Osteocyte (in vitro differentiated cells): Measurements from ENCODE around the gene NACC2. TPM values are rescaled to one million over a fixed set of nuclear protein-coding genes. Genes with fewer than 3 reads are reported as not detected.

Source experiments
- DNase-seq: peaks from one replicate; pipeline ENCODE4 v3.0.0; 2021; ENCODE audit warnings: mixed read lengths; ENCODE audit not compliant: unreplicated experiment; ENCODE audit errors: extremely low spot score
- H3K27ac Mint-ChIP-seq: one replicate; pipeline ENCODE4 v1.8.0; 2021; ENCODE audit warnings: mild to moderate bottlenecking, mixed read lengths; ENCODE audit not compliant: unreplicated experiment
- H3K27me3 Mint-ChIP-seq: one replicate; pipeline ENCODE4 v1.8.0; 2021; ENCODE audit warnings: mixed read lengths; ENCODE audit not compliant: unreplicated experiment
- H3K36me3 Mint-ChIP-seq: one replicate; pipeline ENCODE4 v1.8.0; 2021; ENCODE audit warnings: mixed read lengths; ENCODE audit not compliant: unreplicated experiment
- H3K4me1 Mint-ChIP-seq: one replicate; pipeline ENCODE4 v1.8.0; 2021; ENCODE audit warnings: mixed read lengths; ENCODE audit not compliant: unreplicated experiment
- H3K4me3 Mint-ChIP-seq: one replicate; pipeline ENCODE4 v1.8.0; 2021; ENCODE audit warnings: mild to moderate bottlenecking, moderate library complexity, mixed read lengths; ENCODE audit not compliant: unreplicated experiment
- H3K9me3 Mint-ChIP-seq: one replicate; pipeline ENCODE4 v1.8.0; 2021; ENCODE audit warnings: mixed read lengths; ENCODE audit not compliant: unreplicated experiment
- CTCF ChIP-seq: fragments of 200-600 bp; sonication (generic); IDR thresholded peaks from 2 replicates; pipeline ENCODE4 v1.5.0; 2021; ENCODE audit warnings: antibody characterized with exemption, mild to moderate bottlenecking, moderate library complexity
- total RNA-seq: library from RNA; stranded (reverse); gene quantifications from 2 replicates; pipeline ENCODE4 v1.2.1, GENCODE V29; 2021

Gene NACC2
- total RNA-seq, 1 donor from 2014 or later: 40.1 TPM

DNA sequence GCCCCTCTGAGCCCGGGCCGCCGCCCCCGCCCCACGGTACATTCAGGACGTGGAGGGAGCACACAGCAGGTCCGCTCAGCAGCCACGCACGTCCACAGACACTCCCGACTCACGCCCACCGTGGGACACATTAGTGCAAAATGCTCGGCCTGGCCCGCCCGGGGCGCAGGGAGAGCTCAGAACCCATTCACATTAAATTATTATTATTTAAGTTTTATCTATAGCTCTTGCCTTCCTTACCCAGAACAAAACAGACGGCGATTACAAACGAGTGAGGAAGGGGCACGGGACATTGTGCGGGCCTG is 86.4 kb downstream of the NACC2 start:
- no peak overlapping the region for H3K4me3 Mint-ChIP-seq
- H3K4me1 Mint-ChIP-seq: peaks cover 50% of the 10 kb centered on the region
- no peak overlapping the region for H3K27ac Mint-ChIP-seq
- H3K36me3 Mint-ChIP-seq: peaks cover 5% of the 10 kb centered on the region
- H3K27me3 Mint-ChIP-seq: no peaks in the 10 kb centered on the region
- no peak for TF ChIP-seq CTCF
- DNase-seq: no peak
- H3K9me3 Mint-ChIP-seq: no peaks in the 10 kb centered on the region

DNA sequence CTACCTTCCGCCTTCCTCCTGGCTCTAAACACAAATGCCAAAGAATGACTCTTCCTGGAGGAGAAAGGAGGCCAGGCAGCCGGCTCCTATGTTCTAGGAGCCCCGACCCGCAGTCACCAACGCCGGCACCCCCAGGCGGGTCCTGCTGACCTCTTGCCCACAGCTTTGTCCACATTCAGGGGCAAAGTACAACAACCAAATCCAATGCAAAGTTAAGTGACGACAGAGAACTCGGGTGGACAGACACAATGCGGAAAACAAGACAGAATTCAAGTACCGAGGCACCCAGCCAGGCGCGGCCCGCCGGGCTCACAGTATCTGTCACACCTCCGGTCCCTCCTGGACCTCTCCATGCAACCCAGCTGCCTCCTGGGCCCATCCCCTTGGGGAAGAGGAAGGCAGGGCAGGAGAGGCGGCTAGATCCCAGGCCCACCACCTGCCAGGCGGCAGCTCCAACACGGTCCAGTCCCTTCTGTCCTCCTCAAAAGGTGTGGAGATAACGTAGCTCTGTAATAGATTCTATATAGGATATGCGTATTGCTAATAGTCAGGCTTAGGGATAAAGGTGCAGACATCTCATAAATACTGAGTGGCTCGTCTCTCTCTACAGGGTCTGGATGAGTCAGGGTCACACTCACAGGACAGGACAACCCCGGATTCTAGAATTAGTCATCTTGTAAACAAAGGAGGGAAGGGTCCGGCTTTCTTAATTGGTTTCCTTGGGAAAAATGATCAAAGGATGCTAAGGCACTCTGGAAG is 87.0 kb downstream of the NACC2 start:
- Mint-ChIP-seq H3K36me3 (peaks cover 5% of the 10 kb centered on the region), H3K27me3 (no peaks in the 10 kb centered on the region), H3K27ac (peak overlapping the region; percentile 63), H3K4me3 (no peak overlapping the region), H3K4me1 (peaks cover 53% of the 10 kb centered on the region), H3K9me3 (no peaks in the 10 kb centered on the region)
- TF ChIP-seq CTCF: no peak
- DNase-seq: no peak

DNA sequence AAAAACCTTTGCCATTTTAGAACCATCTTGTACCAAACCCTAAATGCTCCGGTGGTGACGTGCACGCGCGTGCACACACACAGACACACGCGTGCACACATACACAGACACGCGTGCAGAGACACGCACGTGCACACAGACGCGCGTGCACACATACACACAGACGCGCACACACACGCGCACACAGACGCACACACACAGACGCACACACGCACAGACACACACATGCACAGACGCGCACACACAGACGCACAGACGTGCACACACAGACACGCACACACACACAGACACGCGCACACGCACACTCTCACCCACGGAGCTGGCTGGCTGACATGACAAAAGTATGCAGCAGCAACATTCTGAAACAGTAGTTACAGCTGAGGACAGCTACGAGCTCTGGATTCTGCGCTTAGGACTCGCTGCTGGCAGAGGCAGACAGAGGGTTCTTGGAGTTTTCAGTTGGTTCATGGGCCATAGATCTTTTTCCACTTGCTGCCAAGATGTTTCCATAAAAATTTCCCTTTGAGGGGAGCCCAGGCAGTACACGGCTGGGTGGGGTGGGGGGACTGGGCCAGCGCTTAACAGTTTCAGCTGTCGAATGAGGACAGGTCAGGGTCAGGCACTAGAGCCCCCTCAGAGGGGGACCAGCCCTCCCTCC is 87.7 kb downstream of the NACC2 start:
- no peak for TF ChIP-seq CTCF
- no peaks in the 10 kb centered on the region for H3K9me3 Mint-ChIP-seq
- no peak for DNase-seq
- H3K36me3 Mint-ChIP-seq: peaks cover 5% of the 10 kb centered on the region
- H3K27me3 Mint-ChIP-seq: no peaks in the 10 kb centered on the region
- no peak overlapping the region for H3K4me3 Mint-ChIP-seq
- H3K4me1 Mint-ChIP-seq: peaks cover 59% of the 10 kb centered on the region
- H3K27ac Mint-ChIP-seq: peak overlapping the region; percentile 63

DNA sequence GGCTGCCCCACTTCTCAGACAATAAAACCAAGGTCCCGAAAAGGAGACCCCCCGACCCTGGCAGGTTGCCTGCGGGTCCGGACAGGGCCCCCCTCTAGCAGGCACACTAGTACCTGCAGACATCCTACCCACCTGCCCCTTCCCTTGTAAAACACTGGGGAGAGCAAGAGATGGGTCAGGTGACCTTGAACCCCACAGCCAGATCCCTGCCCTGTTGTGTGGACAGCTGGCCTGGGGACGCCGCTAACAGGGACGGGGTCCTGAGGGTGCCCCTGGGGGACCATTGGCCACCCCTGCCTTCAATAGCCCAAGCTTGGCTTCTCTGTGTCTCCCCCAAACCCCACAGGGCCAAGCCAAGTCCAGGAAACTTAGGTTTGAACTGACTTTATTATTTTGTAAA is 88.9 kb downstream of the NACC2 start:
- H3K4me3 Mint-ChIP-seq: no peak overlapping the region
- peaks cover 2% of the 10 kb centered on the region for H3K36me3 Mint-ChIP-seq
- H3K27ac Mint-ChIP-seq: no peak overlapping the region
- DNase-seq: no peak
- H3K4me1 Mint-ChIP-seq: peaks cover 58% of the 10 kb centered on the region
- no peaks in the 10 kb centered on the region for H3K27me3 Mint-ChIP-seq
- TF ChIP-seq CTCF: no peak
- no peaks in the 10 kb centered on the region for H3K9me3 Mint-ChIP-seq

GRCh38 chr9:136004712-136005111 is 90.4 kb downstream of the NACC2 start:
- peaks cover 53% of the 10 kb centered on the region for H3K4me1 Mint-ChIP-seq
- H3K4me3 Mint-ChIP-seq: no peak overlapping the region
- no peak for TF ChIP-seq CTCF
- DNase-seq: no peak
- no peaks in the 10 kb centered on the region for H3K9me3 Mint-ChIP-seq
- H3K27ac Mint-ChIP-seq: no peak overlapping the region
- no peaks in the 10 kb centered on the region for H3K27me3 Mint-ChIP-seq
- peaks cover 2% of the 10 kb centered on the region for H3K36me3 Mint-ChIP-seq
